GM12878 (cell line): ENCODE results near the gene RNASEH2A. TPM values are rescaled to one million over a fixed set of nuclear protein-coding genes. Genes with fewer than 3 reads are reported as not detected.

Experiments
- BCL3 ChIP-seq: IDR thresholded peaks from 2 replicates; pipeline ENCODE4 v1.6.1; 2011; ENCODE audit warnings: borderline replicate concordance, low read depth, mild to moderate bottlenecking, moderate library complexity, low read length; ENCODE audit not compliant: insufficient read depth, poor library complexity, severe bottlenecking
- CEBPZ ChIP-seq: fragments of 150-350 bp; IDR thresholded peaks from 2 replicates; pipeline ENCODE4 v1.6.1; 2016; ENCODE audit warnings: low read depth, low read length
- CREB1 ChIP-seq: IDR thresholded peaks from 2 replicates; pipeline ENCODE4 v1.6.1; 2012; ENCODE audit warnings: low read depth, mild to moderate bottlenecking, inconsistent platforms
- CREM ChIP-seq: IDR thresholded peaks from 2 replicates; pipeline ENCODE4 v1.6.1; 2014; ENCODE audit warnings: antibody characterized with exemption, low read depth
- EP300 ChIP-seq, 2 experiments: fragments of 150-350 bp in 1 of 2; IDR thresholded peaks; 2 replicates each; pipeline ENCODE4 v1.6.1; 2011 to 2012; ENCODE audit warnings: low read depth in 2 of 2, low read length in 2 of 2, borderline replicate concordance in 1 of 2, improper control_type of control experiment in 1 of 2, inconsistent platforms in 1 of 2; ENCODE audit not compliant: control insufficient read depth in 1 of 2
- GATAD2B ChIP-seq: fragments of 450-650 bp; conservative IDR thresholded peaks from 2 replicates; pipeline ENCODE4 v1.6.1; 2017; ENCODE audit warnings: low read depth, mild to moderate bottlenecking, moderate library complexity
- MEF2A ChIP-seq: IDR thresholded peaks from 2 replicates; pipeline ENCODE4 v1.6.1; 2011; ENCODE audit warnings: low read depth, mild to moderate bottlenecking, low read length, moderate library complexity; ENCODE audit not compliant: insufficient read depth
- MEF2B ChIP-seq: fragments of 450-650 bp; IDR thresholded peaks from 2 replicates; pipeline ENCODE4 v1.6.1; 2018; ENCODE audit warnings: mild to moderate bottlenecking, moderate library complexity; ENCODE audit not compliant: partially characterized antibody, poor library complexity, severe bottlenecking
- NR2C2 ChIP-seq: IDR thresholded peaks from 2 replicates; pipeline ENCODE4 v1.6.1; 2011; ENCODE audit warnings: borderline replicate concordance, low read depth; ENCODE audit not compliant: control insufficient read depth, insufficient read length
- PKNOX1 ChIP-seq: fragments of 450-650 bp; IDR thresholded peaks from 2 replicates; pipeline ENCODE4 v1.6.1; 2016; ENCODE audit warnings: mild to moderate bottlenecking
- SUZ12 ChIP-seq: fragments of 200-600 bp; sonication (generic); IDR thresholded peaks from one replicate; pipeline ENCODE4 v1.6.1; 2018; ENCODE audit warnings: antibody characterized with exemption, mild to moderate bottlenecking; ENCODE audit not compliant: unreplicated experiment
- ZBTB4 ChIP-seq: fragments of 450-650 bp; formaldehyde crosslinking; IDR thresholded peaks from 2 replicates; pipeline ENCODE4 v1.4.0; 2022; ENCODE audit warnings: mild to moderate bottlenecking, moderate library complexity
- ZNF687 ChIP-seq: fragments of 450-650 bp; IDR thresholded peaks from 2 replicates; pipeline ENCODE4 v1.6.1; 2017; ENCODE audit warnings: mild to moderate bottlenecking, moderate library complexity
- polyA plus RNA-seq, 11 experiments: library from polyadenylated mRNA; depleted of rRNA in 4 of 11; unstranded in 6 of 11; stranded (reverse) in 5 of 11; fragments of >200 nt; fragmentation: Nextera tagmentation in 4 of 11; fragmentation: Illumina TruSeq in 1 of 11; extraction: Ambion mirVana in 4 of 11; extraction: Trizol in 1 of 11; gene quantifications; 1 replicate in 1 of 11; 2 replicates in 10 of 11; pipeline versions ENCODE4 v1.2.1 to v1.2.3, GENCODE V29; 2011 to 2016; ENCODE audit warnings: inconsistent platforms in 2 of 11, missing spikeins in 2 of 11, low read depth in 1 of 11
- total RNA-seq, 4 experiments: library from RNA; depleted of rRNA in 3 of 4; stranded (reverse); fragments of >200 nt in 3 of 4; fragmentation: Illumina TruSeq in 1 of 4; extraction: Trizol in 1 of 4; gene quantifications; 2 replicates each; pipeline versions ENCODE4 v1.2.1 to v1.2.3, GENCODE V29; 2013 to 2021

RNASEH2A gene
- total and polyA plus RNA-seq, 10 of the 15 experiments (the other 5 are each of a cell fraction or from before 2014, with no cell fraction given): 17.4 to 103 (median 40.4) TPM

- TF ChIP-seq CREB1: no peak
- no peak for TF ChIP-seq EP300 (IDR thresholded peaks at IDR 0.05; ENCODE audit: borderline replicate concordance in 1 of 2, control insufficient read depth in 1 of 2, low read depth in 2 of 2, low read length in 2 of 2)
- TF ChIP-seq ZNF687: 0 out of 2 replicates have a peak, but pooled peaks have one; percentile 14
- no peak for TF ChIP-seq CEBPZ
- peak; percentile 56 for TF ChIP-seq BCL3
- TF ChIP-seq PKNOX1: no peak
- no peak for TF ChIP-seq SUZ12
- TF ChIP-seq ZBTB4 (CRISPR knock-in tag): no peak
- TF ChIP-seq CREM: peak; percentile 82
- peak; percentile 35; the same call in 1 of the 2 replicates for TF ChIP-seq GATAD2B
- peak; percentile 40; the same call in 1 of the 2 replicates for TF ChIP-seq MEF2A
- TF ChIP-seq MEF2B: peak; percentile 50
- TF ChIP-seq NR2C2: no peak
Observed at GRCh38 chr19:12777217-12778016, 29.0 kb upstream of the RNASEH2A start (continued).
